SK-N-SH (cell line): ENCODE data around the gene CCDC175.

Source experiments
- CHD2 ChIP-seq: fragments of 150-350 bp; IDR thresholded peaks from 2 replicates; pipeline ENCODE4 v1.6.1; 2018; ENCODE audit warnings: low read length; ENCODE audit not compliant: partially characterized antibody
- JUND ChIP-seq: IDR thresholded peaks from 2 replicates; pipeline ENCODE4 v1.4.0; 2012
- NFIC ChIP-seq: IDR thresholded peaks from 2 replicates; pipeline ENCODE4 v1.4.0; 2012; ENCODE audit warnings: borderline replicate concordance
- POLR2AphosphoS5 ChIP-seq: IDR thresholded peaks from 2 replicates; pipeline ENCODE4 v1.6.1; 2012; ENCODE audit warnings: low read depth, low read length
- TEAD4 ChIP-seq: IDR thresholded peaks from 2 replicates; pipeline ENCODE4 v1.4.0; 2012; ENCODE audit warnings: mild to moderate bottlenecking, borderline replicate concordance; ENCODE audit not compliant: insufficient read depth
- TF ChIP-seq, protein P1 (sequence below): fragments of 200-600 bp; sonication (generic); IDR thresholded peaks from 2 replicates; pipeline ENCODE4 v1.6.1; 2017; ENCODE audit warnings: antibody characterized with exemption, mild to moderate bottlenecking, moderate library complexity

DNA sequence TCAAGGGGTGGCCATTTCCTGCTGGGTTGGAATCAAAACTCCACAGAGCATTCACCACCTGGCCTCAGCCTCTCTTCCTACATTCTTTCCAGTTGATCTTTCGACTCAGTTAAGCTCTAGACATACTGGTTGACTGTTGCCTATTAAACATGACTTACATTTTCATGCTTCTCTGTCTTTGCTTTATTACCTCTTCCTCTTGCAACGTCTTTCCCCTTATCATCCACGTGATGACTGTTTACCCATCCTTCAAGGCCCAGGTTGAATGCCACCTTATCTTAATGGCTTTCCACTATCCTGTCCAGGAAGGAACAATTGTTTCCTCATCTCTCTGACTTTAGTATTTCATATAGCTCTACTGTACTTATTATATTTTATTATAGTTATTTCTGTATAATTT, 24.4 kb upstream of the CCDC175 start:
- TF ChIP-seq CHD2, result no peak
- TF ChIP-seq, protein P1, sequence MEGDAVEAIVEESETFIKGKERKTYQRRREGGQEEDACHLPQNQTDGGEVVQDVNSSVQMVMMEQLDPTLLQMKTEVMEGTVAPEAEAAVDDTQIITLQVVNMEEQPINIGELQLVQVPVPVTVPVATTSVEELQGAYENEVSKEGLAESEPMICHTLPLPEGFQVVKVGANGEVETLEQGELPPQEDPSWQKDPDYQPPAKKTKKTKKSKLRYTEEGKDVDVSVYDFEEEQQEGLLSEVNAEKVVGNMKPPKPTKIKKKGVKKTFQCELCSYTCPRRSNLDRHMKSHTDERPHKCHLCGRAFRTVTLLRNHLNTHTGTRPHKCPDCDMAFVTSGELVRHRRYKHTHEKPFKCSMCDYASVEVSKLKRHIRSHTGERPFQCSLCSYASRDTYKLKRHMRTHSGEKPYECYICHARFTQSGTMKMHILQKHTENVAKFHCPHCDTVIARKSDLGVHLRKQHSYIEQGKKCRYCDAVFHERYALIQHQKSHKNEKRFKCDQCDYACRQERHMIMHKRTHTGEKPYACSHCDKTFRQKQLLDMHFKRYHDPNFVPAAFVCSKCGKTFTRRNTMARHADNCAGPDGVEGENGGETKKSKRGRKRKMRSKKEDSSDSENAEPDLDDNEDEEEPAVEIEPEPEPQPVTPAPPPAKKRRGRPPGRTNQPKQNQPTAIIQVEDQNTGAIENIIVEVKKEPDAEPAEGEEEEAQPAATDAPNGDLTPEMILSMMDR, result no peak
- no peak for TF ChIP-seq JUND
- no peak for TF ChIP-seq POLR2AphosphoS5
- TF ChIP-seq NFIC, result no peak
- no peak for TF ChIP-seq TEAD4
